SK-N-SH (cell line): ENCODE data around the gene PIP5K1B. TPM values are rescaled to one million over a fixed set of nuclear protein-coding genes. Genes with fewer than 3 reads are reported as not detected.

Experiments
- CTCF ChIA-PET: fragments of 300-600, 350-600 bp; formaldehyde crosslinking; extraction: SDS; loops from one replicate; lab custom pipeline; 2021; lab: Yijun Ruan, JAX
- POLR2A ChIA-PET: fragments of 350-600 bp; sonication (Branson Sonifier 250); formaldehyde crosslinking; extraction: SDS; loops from one replicate; lab custom pipeline; 2020; ENCODE audit warnings: antibody characterized with exemption, inconsistent platforms; lab: Yijun Ruan, JAX
- DNase-seq: peaks from one replicate; pipeline ENCODE4 v3.0.0; 2012
- H2AFZ ChIP-seq: fragments of 200-600 bp; sonication (generic); 2 replicates; pipeline ENCODE4 v1.8.1; 2016; ENCODE audit warnings: antibody characterized with exemption, mild to moderate bottlenecking, low read depth
- H3F3A ChIP-seq: fragments of 200-600 bp; sonication (generic); replicated peaks from 2 replicates; pipeline ENCODE3; 2016; ENCODE audit warnings: antibody characterized with exemption, mild to moderate bottlenecking; ENCODE audit not compliant: insufficient read depth
- H3K27ac ChIP-seq, 2 experiments: fragments of 200-500 bp in 1 of 2; fragments of 200-600 bp in 1 of 2; sonication (Bioruptor generic) in 1 of 2; sonication (generic), shearing (Covaris generic) in 1 of 2; 2 replicates each; pipeline versions ENCODE4 v1.5.1 to v1.6.1; 2014 to 2016; ENCODE audit warnings: low read depth in 2 of 2, inconsistent platforms in 1 of 2, low read length in 1 of 2, mild to moderate bottlenecking in 1 of 2, mixed read lengths in 1 of 2
- H3K27me3 ChIP-seq: fragments of 200-600 bp; sonication (generic), shearing (Covaris generic); 2 replicates; pipeline ENCODE4 v1.6.1; 2016; ENCODE audit warnings: mixed run types; ENCODE audit not compliant: insufficient read depth
- H3K36me3 ChIP-seq, 2 experiments: fragments of 200-500 bp in 1 of 2; fragments of 200-600 bp in 1 of 2; sonication (Bioruptor generic) in 1 of 2; sonication (generic) in 1 of 2; replicated peaks in 1 of 2; 2 replicates each; pipeline versions ENCODE3 to v1.5.1; 2014 to 2016; ENCODE audit warnings: low read length in 1 of 2, mild to moderate bottlenecking in 1 of 2; ENCODE audit not compliant: insufficient read depth in 2 of 2, control insufficient read depth in 1 of 2
- H3K4me1 ChIP-seq, 2 experiments: fragments of 200-500 bp in 1 of 2; fragments of 200-600 bp in 1 of 2; sonication (Bioruptor generic) in 1 of 2; sonication (generic), shearing (Covaris generic) in 1 of 2; 2 replicates each; pipeline versions ENCODE4 v1.5.1 to v1.6.1; 2014 to 2016; ENCODE audit warnings: low read depth in 1 of 2, low read length in 1 of 2, mixed run types in 1 of 2; ENCODE audit not compliant: insufficient read depth in 2 of 2, control insufficient read depth in 1 of 2
- H3K4me2 ChIP-seq: fragments of 200-600 bp; sonication (generic), shearing (Covaris generic); 2 replicates; pipeline ENCODE4 v1.6.1; 2017; ENCODE audit warnings: mixed run types
- H3K4me3 ChIP-seq, 2 experiments: fragments of 200-500 bp in 1 of 2; fragments of 200-600 bp in 1 of 2; sonication (Bioruptor generic) in 1 of 2; sonication (generic), shearing (Covaris generic) in 1 of 2; 2 replicates each; pipeline versions ENCODE4 v1.5.1 to v1.8.1; 2014 to 2016; ENCODE audit warnings: low read depth in 2 of 2, inconsistent platforms in 1 of 2, low read length in 1 of 2, mild to moderate bottlenecking in 1 of 2, mixed read lengths in 1 of 2, moderate library complexity in 1 of 2
- H3K79me2 ChIP-seq: fragments of 200-600 bp; sonication (generic); 2 replicates; pipeline ENCODE4 v1.8.1; 2017; ENCODE audit warnings: mild to moderate bottlenecking; ENCODE audit not compliant: insufficient read depth
- H3K9ac ChIP-seq: fragments of 200-600 bp; sonication (generic); 2 replicates; pipeline ENCODE4 v1.6.1; 2017; ENCODE audit warnings: mixed run types
- H3K9me2 ChIP-seq: fragments of 200-600 bp; sonication (generic); 2 replicates; pipeline ENCODE4 v1.6.1; 2017; ENCODE audit warnings: mixed run types
- H3K9me3 ChIP-seq: fragments of 200-600 bp; sonication (generic); 2 replicates; pipeline ENCODE4 v1.6.1; 2017; ENCODE audit warnings: mixed run types, mild to moderate bottlenecking, moderate library complexity
- H4K20me1 ChIP-seq: fragments of 200-600 bp; sonication (generic); 2 replicates; pipeline ENCODE4 v1.6.1; 2017; ENCODE audit warnings: mild to moderate bottlenecking, mixed run types; ENCODE audit not compliant: insufficient read depth
- CHD2 ChIP-seq: fragments of 150-350 bp; IDR thresholded peaks from 2 replicates; pipeline ENCODE4 v1.6.1; 2018; ENCODE audit warnings: low read length; ENCODE audit not compliant: partially characterized antibody
- ELF1 ChIP-seq: IDR thresholded peaks from 2 replicates; pipeline ENCODE4 v1.4.0; 2012
- FOSL2 ChIP-seq: IDR thresholded peaks from 2 replicates; pipeline ENCODE4 v1.4.0; 2012; ENCODE audit warnings: low read depth, mild to moderate bottlenecking, moderate library complexity, borderline replicate concordance
- FOXJ3 ChIP-seq: sonication (generic); formaldehyde crosslinking; IDR thresholded peaks from 2 replicates; pipeline ENCODE4 v1.5.1; 2020; ENCODE audit warnings: mild to moderate bottlenecking, missing genetic modification reagents
- FOXM1 ChIP-seq: IDR thresholded peaks from 2 replicates; pipeline ENCODE4 v1.4.0; 2012; ENCODE audit warnings: low read depth, mild to moderate bottlenecking
- GABPA ChIP-seq: IDR thresholded peaks from 2 replicates; pipeline ENCODE4 v1.4.0; 2012; ENCODE audit warnings: low read depth, mild to moderate bottlenecking
- GATA2 ChIP-seq: sonication (generic); formaldehyde crosslinking; IDR thresholded peaks from 2 replicates; pipeline ENCODE4 v1.5.0; 2020; ENCODE audit warnings: mild to moderate bottlenecking, missing genetic modification reagents
- MEF2A ChIP-seq: IDR thresholded peaks from 2 replicates; pipeline ENCODE4 v1.4.0; 2012; ENCODE audit warnings: low read depth, borderline replicate concordance
- POLR2AphosphoS5 ChIP-seq: IDR thresholded peaks from 2 replicates; pipeline ENCODE4 v1.6.1; 2012; ENCODE audit warnings: low read depth, low read length
- RCOR1 ChIP-seq: fragments of 150-350 bp; IDR thresholded peaks from 2 replicates; pipeline ENCODE4 v1.6.1; 2017; ENCODE audit warnings: antibody characterized with exemption, low read length
- TCF12 ChIP-seq: IDR thresholded peaks from 2 replicates; pipeline ENCODE4 v1.4.0; 2012
- TEAD4 ChIP-seq: IDR thresholded peaks from 2 replicates; pipeline ENCODE4 v1.4.0; 2012; ENCODE audit warnings: mild to moderate bottlenecking, borderline replicate concordance; ENCODE audit not compliant: insufficient read depth
- YY1 ChIP-seq: IDR thresholded peaks from 2 replicates; pipeline ENCODE4 v1.4.0; 2012; ENCODE audit warnings: low read depth, mild to moderate bottlenecking
- polyA plus RNA-seq, 3 experiments: library from polyadenylated mRNA; depleted of rRNA; stranded (reverse); fragments of >200 nt; gene quantifications; 2 replicates each; pipeline ENCODE4 v1.2.3, GENCODE V29; 2012
- TF ChIP-seq, protein P1 (sequence below): IDR thresholded peaks from 2 replicates; pipeline ENCODE4 v1.4.0; 2012; ENCODE audit warnings: low read depth, borderline replicate concordance
- TF ChIP-seq, protein P2 (sequence below): IDR thresholded peaks from 2 replicates; pipeline ENCODE4 v1.6.1; 2012; ENCODE audit warnings: mild to moderate bottlenecking, low read depth, low read length, moderate library complexity
- TF ChIP-seq, protein P3 (sequence below): fragments of 150-350 bp; IDR thresholded peaks from 2 replicates; pipeline ENCODE4 v1.6.1; 2016; ENCODE audit warnings: mild to moderate bottlenecking, low read depth, low read length
- TF ChIP-seq, protein P4 (sequence below): fragments of 200-600 bp; sonication (generic); IDR thresholded peaks from 2 replicates; pipeline ENCODE4 v1.6.1; 2017; ENCODE audit warnings: antibody characterized with exemption, mild to moderate bottlenecking, moderate library complexity
- TF ChIP-seq, protein P5 (sequence below): fragments of 150-350 bp; IDR thresholded peaks from 2 replicates; pipeline ENCODE4 v1.6.1; 2017; ENCODE audit warnings: antibody characterized with exemption, low read length, low read depth, borderline replicate concordance
- TF ChIP-seq, protein P6 (sequence below): IDR thresholded peaks from 2 replicates; pipeline ENCODE4 v1.4.0; 2012; ENCODE audit warnings: low read depth, borderline replicate concordance

Gene PIP5K1B
- polyA plus RNA-seq, 1 of the 3 experiments (the other 2 are of a cell fraction), result not detected

DNA sequence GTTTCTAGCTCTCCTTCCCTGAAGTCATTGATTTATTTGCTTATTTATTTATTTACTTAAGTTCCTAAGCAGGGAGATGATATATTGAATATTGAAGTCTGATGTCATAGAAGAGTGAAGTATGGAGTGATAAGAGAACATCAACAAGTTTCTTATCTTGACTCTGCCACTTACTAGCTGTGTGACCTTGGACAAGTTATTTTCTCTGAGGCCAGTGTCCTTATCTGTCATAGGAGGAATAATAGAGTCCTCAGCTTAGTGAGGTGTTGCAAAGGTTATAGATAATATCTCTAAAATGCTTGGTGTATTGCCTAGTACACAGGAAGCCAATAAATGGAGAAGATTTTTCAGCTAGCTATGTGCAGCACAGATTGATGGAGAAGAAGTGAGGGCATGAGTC lies 32.4 kb upstream of the PIP5K1B start:
- peaks cover 14% of the 10 kb centered on the region for H3K27me3 ChIP-seq
- H3F3A ChIP-seq, result no peaks in the 10 kb centered on the region
- no peaks in the 10 kb centered on the region for H3K9me3 ChIP-seq
- H3K79me2 ChIP-seq, result no peaks in the 10 kb centered on the region
- no peak for DNase-seq
- no peak for TF ChIP-seq ELF1
- TF ChIP-seq, protein P1, sequence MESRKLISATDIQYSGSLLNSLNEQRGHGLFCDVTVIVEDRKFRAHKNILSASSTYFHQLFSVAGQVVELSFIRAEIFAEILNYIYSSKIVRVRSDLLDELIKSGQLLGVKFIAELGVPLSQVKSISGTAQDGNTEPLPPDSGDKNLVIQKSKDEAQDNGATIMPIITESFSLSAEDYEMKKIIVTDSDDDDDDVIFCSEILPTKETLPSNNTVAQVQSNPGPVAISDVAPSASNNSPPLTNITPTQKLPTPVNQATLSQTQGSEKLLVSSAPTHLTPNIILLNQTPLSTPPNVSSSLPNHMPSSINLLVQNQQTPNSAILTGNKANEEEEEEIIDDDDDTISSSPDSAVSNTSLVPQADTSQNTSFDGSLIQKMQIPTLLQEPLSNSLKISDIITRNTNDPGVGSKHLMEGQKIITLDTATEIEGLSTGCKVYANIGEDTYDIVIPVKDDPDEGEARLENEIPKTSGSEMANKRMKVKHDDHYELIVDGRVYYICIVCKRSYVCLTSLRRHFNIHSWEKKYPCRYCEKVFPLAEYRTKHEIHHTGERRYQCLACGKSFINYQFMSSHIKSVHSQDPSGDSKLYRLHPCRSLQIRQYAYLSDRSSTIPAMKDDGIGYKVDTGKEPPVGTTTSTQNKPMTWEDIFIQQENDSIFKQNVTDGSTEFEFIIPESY, result no peak
- TF ChIP-seq FOXM1, result no peak
- TF ChIP-seq, protein P2, sequence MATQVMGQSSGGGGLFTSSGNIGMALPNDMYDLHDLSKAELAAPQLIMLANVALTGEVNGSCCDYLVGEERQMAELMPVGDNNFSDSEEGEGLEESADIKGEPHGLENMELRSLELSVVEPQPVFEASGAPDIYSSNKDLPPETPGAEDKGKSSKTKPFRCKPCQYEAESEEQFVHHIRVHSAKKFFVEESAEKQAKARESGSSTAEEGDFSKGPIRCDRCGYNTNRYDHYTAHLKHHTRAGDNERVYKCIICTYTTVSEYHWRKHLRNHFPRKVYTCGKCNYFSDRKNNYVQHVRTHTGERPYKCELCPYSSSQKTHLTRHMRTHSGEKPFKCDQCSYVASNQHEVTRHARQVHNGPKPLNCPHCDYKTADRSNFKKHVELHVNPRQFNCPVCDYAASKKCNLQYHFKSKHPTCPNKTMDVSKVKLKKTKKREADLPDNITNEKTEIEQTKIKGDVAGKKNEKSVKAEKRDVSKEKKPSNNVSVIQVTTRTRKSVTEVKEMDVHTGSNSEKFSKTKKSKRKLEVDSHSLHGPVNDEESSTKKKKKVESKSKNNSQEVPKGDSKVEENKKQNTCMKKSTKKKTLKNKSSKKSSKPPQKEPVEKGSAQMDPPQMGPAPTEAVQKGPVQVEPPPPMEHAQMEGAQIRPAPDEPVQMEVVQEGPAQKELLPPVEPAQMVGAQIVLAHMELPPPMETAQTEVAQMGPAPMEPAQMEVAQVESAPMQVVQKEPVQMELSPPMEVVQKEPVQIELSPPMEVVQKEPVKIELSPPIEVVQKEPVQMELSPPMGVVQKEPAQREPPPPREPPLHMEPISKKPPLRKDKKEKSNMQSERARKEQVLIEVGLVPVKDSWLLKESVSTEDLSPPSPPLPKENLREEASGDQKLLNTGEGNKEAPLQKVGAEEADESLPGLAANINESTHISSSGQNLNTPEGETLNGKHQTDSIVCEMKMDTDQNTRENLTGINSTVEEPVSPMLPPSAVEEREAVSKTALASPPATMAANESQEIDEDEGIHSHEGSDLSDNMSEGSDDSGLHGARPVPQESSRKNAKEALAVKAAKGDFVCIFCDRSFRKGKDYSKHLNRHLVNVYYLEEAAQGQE, result no peak
- TF ChIP-seq RCOR1, result no peak
- no peak for TF ChIP-seq YY1
- no peak for TF ChIP-seq GATA2 (CRISPR knock-in tag)
- TF ChIP-seq MEF2A, result no peak
- TF ChIP-seq, protein P3, sequence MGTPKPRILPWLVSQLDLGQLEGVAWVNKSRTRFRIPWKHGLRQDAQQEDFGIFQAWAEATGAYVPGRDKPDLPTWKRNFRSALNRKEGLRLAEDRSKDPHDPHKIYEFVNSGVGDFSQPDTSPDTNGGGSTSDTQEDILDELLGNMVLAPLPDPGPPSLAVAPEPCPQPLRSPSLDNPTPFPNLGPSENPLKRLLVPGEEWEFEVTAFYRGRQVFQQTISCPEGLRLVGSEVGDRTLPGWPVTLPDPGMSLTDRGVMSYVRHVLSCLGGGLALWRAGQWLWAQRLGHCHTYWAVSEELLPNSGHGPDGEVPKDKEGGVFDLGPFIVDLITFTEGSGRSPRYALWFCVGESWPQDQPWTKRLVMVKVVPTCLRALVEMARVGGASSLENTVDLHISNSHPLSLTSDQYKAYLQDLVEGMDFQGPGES, result no peak
- no peak for TF ChIP-seq POLR2AphosphoS5
- TF ChIP-seq, protein P4, sequence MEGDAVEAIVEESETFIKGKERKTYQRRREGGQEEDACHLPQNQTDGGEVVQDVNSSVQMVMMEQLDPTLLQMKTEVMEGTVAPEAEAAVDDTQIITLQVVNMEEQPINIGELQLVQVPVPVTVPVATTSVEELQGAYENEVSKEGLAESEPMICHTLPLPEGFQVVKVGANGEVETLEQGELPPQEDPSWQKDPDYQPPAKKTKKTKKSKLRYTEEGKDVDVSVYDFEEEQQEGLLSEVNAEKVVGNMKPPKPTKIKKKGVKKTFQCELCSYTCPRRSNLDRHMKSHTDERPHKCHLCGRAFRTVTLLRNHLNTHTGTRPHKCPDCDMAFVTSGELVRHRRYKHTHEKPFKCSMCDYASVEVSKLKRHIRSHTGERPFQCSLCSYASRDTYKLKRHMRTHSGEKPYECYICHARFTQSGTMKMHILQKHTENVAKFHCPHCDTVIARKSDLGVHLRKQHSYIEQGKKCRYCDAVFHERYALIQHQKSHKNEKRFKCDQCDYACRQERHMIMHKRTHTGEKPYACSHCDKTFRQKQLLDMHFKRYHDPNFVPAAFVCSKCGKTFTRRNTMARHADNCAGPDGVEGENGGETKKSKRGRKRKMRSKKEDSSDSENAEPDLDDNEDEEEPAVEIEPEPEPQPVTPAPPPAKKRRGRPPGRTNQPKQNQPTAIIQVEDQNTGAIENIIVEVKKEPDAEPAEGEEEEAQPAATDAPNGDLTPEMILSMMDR, result no peak
- no peak for TF ChIP-seq CHD2
- TF ChIP-seq, protein P5, sequence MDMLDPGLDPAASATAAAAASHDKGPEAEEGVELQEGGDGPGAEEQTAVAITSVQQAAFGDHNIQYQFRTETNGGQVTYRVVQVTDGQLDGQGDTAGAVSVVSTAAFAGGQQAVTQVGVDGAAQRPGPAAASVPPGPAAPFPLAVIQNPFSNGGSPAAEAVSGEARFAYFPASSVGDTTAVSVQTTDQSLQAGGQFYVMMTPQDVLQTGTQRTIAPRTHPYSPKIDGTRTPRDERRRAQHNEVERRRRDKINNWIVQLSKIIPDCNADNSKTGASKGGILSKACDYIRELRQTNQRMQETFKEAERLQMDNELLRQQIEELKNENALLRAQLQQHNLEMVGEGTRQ, result no peak
- TF ChIP-seq, protein P6, sequence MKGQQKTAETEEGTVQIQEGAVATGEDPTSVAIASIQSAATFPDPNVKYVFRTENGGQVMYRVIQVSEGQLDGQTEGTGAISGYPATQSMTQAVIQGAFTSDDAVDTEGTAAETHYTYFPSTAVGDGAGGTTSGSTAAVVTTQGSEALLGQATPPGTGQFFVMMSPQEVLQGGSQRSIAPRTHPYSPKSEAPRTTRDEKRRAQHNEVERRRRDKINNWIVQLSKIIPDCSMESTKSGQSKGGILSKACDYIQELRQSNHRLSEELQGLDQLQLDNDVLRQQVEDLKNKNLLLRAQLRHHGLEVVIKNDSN, result no peak
- no peak for TF ChIP-seq GABPA
- TF ChIP-seq TCF12, result no peak
- no peak for TF ChIP-seq TEAD4
- no peak for TF ChIP-seq FOXJ3
- no peak for TF ChIP-seq FOSL2
- no peak overlapping the region for H3K4me3 ChIP-seq
- H3K9me2 ChIP-seq, result no peaks in the 10 kb centered on the region
- no peaks in the 10 kb centered on the region for H4K20me1 ChIP-seq
- H3K27ac ChIP-seq, result no peak overlapping the region
- no peak overlapping the region for H3K4me2 ChIP-seq
- no peak overlapping the region for H3K9ac ChIP-seq
- ChIA-PET POLR2A (no interaction called here), CTCF (no interaction called here)
- no peak overlapping the region for H2AFZ ChIP-seq
- H3K36me3 ChIP-seq, result no peaks in the 10 kb centered on the region
- no peaks in the 10 kb centered on the region for H3K4me1 ChIP-seq
